ENCODE results near the gene SHQ1. TPM values are rescaled to one million over a fixed set of nuclear protein-coding genes. Genes with fewer than 3 reads are reported as not detected.

SHQ1 gene
- total RNA-seq, 3 donors from 2014 or later: 9.6 to 19.3 (median 17.4) TPM

GRCh38 chr3:72836416-72836815 lies 11.8 kb downstream of the SHQ1 start:
- H3K9me3 ChIP-seq: no peaks in the 10 kb centered on the region
- TF ChIP-seq POLR2AphosphoS5 (IDR thresholded peaks at IDR 0.05) (no peak), CTCF (IDR thresholded peaks at IDR 0.05) (no peak), POLR2A (IDR thresholded peaks at IDR 0.05) (no peak)
- H3K4me1 ChIP-seq: no peaks in the 10 kb centered on the region
- H3K4me3 ChIP-seq: no peak overlapping the region
- H3K36me3 ChIP-seq: peaks cover 5% of the 10 kb centered on the region
- H3K27ac ChIP-seq: no peak overlapping the region
- intact Hi-C loops (cut with DNase I; ENCODE audit: low total_unique reads): no loop called here
- no peak for DNase-seq (ENCODE audit: low spot score in 2 of 2)
- no peaks in the 10 kb centered on the region for H3K27me3 ChIP-seq

DNA sequence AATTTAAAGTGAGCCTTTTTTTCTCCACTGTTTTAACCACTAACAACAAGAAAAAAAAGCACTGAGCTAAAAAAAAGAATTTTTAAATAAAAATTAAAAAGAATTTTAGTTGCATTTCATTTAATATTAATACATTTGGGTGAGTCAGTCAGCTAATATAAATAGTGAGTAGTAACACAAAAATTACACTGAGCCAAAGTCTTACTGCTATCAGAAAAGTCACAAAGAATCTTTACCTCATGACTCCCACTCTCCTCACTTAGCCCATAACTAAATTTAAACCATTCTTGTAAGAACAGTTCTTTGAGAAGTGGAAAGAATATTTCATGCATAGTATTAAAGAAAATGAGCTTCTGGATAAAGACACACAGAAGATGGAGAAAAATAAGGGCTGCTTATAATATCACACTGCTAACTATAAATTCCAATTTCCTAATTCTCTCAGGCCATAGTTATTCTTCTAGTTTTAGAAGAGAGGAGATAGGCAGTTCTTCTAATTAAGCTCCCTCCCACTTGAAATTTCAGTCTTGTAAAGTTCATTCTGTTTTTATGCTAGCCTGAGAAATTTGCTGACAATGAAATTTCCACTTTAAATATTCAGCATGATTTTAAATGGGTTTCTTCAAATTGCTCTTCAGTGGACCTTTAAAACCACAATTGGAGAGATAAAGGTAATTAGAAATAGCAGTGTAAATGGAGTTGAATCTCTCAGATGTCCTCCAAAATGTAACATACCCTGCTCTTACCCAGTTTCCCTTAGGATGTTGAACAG lies 17.6 kb downstream of the SHQ1 start:
- no peaks in the 10 kb centered on the region for H3K27me3 ChIP-seq
- no peaks in the 10 kb centered on the region for H3K4me1 ChIP-seq
- no peak overlapping the region for H3K27ac ChIP-seq
- no peaks in the 10 kb centered on the region for H3K9me3 ChIP-seq
- TF ChIP-seq CTCF (IDR thresholded peaks at IDR 0.05) (no peak), POLR2AphosphoS5 (IDR thresholded peaks at IDR 0.05) (no peak), POLR2A (IDR thresholded peaks at IDR 0.05) (no peak)
- intact Hi-C loops (cut with DNase I; ENCODE audit: low total_unique reads): no loop called here
- peaks cover 5% of the 10 kb centered on the region for H3K36me3 ChIP-seq
- DNase-seq (ENCODE audit: low spot score in 2 of 2): no peak
- H3K4me3 ChIP-seq: no peak overlapping the region

GRCh38 chr3:72829701-72830100 lies 18.5 kb downstream of the SHQ1 start:
- Histone ChIP-seq H3K4me1 (no peaks in the 10 kb centered on the region), H3K9me3 (no peaks in the 10 kb centered on the region), H3K27me3 (no peaks in the 10 kb centered on the region), H3K27ac (no peak overlapping the region), H3K36me3 (peaks cover 5% of the 10 kb centered on the region), H3K4me3 (no peak overlapping the region)
- intact Hi-C loops (cut with DNase I; ENCODE audit: low total_unique reads): loop anchor here (10.0 kb wide), 1 partner anchor 1125 kb away; no protein-coding TSS in a partner anchor
- DNase-seq (ENCODE audit: low spot score in 2 of 2): no peak
- TF ChIP-seq POLR2AphosphoS5 (IDR thresholded peaks at IDR 0.05) (no peak), CTCF (IDR thresholded peaks at IDR 0.05) (no peak), POLR2A (IDR thresholded peaks at IDR 0.05) (no peak)

DNA sequence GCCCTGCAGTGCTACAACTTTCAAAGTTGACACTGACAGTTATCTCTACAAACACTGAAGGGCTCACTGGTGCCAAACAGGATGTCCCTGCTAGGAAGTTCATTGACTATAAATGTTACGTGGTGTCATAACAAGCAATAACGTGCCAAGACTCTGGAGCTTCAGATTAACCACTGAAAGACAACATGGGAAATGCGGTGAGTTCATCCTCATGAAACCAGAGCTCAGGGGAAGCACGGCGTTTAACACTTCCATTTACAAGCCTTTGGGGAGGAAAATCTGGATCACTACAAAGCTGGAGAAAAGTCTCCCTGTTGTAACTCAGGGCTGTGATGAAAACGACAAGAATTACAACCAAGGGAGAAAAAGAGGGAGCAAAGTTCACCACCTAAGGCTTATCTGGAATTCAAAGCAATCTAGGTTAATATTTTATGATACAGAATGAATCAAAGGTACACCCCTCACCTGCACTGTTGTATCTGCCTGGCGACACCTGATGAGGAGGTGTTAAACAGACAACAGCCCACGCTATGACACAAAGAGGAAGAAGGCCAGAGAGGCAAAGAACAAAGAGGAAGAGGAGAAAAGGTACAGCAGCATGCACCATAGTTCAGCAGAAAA lies 27.0 kb downstream of the SHQ1 start:
- H3K4me3 ChIP-seq: no peak overlapping the region
- no peaks in the 10 kb centered on the region for H3K9me3 ChIP-seq
- no peaks in the 10 kb centered on the region for H3K36me3 ChIP-seq
- TF ChIP-seq CTCF (IDR thresholded peaks at IDR 0.05) (no peak), POLR2A (IDR thresholded peaks at IDR 0.05) (no peak), POLR2AphosphoS5 (IDR thresholded peaks at IDR 0.05) (no peak)
- H3K27ac ChIP-seq: no peak overlapping the region
- DNase-seq (ENCODE audit: low spot score in 2 of 2): peak in 1 of 2 donors; percentile 39
- intact Hi-C loops (cut with DNase I; ENCODE audit: low total_unique reads): loop anchor here (10.0 kb wide), 1 partner anchor 1116 kb away; no protein-coding TSS in a partner anchor
- no peaks in the 10 kb centered on the region for H3K27me3 ChIP-seq
- H3K4me1 ChIP-seq: peaks cover 0 to 6% of the 10 kb centered on the region in 2 donors

DNA sequence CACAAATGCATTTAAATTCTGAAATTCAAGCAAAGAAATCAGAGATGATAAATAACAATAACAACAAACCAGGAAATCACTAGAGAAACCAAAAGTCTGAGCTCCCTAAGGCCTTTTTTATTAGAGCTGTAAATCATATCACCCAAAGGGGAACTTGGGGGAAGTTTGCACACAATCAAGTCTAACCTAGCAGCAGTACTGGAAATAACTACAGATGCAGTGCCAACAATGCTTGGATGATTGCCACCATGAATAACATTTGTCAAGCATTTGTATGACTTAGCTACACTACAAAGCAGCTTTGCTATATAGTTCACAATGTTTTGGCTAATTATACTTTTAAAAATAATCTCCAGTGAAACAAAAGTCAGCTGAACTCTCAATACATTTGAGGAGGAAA lies 27.8 kb downstream of the SHQ1 start:
- Histone ChIP-seq H3K36me3 (no peaks in the 10 kb centered on the region), H3K27ac (no peak overlapping the region), H3K4me1 (peaks cover 0 to 6% of the 10 kb centered on the region in 2 donors), H3K9me3 (no peaks in the 10 kb centered on the region), H3K4me3 (no peak overlapping the region), H3K27me3 (no peaks in the 10 kb centered on the region)
- DNase-seq (ENCODE audit: low spot score in 2 of 2): no peak
- intact Hi-C loops (cut with DNase I; ENCODE audit: low total_unique reads): loop anchor here (10.0 kb wide), 1 partner anchor 1116 kb away; no protein-coding TSS in a partner anchor
- TF ChIP-seq POLR2AphosphoS5 (IDR thresholded peaks at IDR 0.05): no peak
- no peak for TF ChIP-seq POLR2A (IDR thresholded peaks at IDR 0.05)
- TF ChIP-seq CTCF (IDR thresholded peaks at IDR 0.05): no peak
